Globus pallidus (tissue), 1 donor: ENCODE data around the gene PCDHB6.
"Not testable (repeated sequence)": the region's sequence is repeated elsewhere in the genome, so short reads cannot be mapped to it uniquely, and the experiment has no call there.

Source experiments
- DNase-seq: peaks from one replicate; pipeline ENCODE4 v3.0.0-alpha.2; 2015; ENCODE audit warnings: low spot score

Gene PCDHB6

DNA sequence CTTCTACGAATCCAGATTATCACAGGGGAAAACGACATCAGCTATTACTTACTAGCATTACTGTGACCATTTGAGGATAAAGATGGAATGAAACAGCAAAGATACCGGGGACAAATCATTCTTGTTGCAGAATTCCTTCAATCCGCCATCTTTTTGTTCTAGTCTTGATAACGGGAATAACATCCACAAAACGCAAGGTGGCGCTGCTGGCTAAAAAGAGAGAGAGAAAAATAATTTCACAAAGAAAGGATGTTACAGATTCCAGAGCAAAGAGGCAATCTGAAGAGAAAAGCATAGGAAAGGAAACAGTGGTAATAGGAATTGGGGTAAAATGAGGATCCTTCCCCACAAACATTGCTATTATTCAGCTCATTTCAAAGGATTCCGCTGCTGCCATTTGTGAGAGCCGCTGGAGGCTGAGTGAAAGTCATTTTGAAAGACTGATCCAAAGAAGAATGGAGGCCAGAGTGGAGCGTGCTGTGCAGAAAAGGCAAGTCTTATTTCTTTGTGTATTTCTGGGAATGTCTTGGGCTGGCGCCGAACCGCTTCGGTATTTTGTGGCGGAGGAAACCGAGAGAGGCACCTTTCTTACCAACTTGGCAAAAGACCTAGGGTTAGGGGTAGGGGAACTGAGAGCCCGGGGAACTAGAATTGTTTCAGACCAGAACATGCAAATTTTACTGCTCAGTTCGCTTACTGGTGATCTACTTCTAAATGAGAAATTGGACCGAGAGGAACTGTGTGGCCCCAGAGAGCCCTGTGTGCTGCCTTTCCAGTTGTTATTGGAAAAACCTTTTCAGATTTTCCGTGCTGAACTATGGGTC lies 22.7 kb downstream of the PCDHB6 start, which contains the start of gene PCDHB7:
Gene PCDHB7, plus strand, starts transcription at position 264 of the 824 bp plus-strand sequence. Its CDS starts 192 bp downstream, at position 456.
- peak; percentile 48 for DNase-seq

DNA sequence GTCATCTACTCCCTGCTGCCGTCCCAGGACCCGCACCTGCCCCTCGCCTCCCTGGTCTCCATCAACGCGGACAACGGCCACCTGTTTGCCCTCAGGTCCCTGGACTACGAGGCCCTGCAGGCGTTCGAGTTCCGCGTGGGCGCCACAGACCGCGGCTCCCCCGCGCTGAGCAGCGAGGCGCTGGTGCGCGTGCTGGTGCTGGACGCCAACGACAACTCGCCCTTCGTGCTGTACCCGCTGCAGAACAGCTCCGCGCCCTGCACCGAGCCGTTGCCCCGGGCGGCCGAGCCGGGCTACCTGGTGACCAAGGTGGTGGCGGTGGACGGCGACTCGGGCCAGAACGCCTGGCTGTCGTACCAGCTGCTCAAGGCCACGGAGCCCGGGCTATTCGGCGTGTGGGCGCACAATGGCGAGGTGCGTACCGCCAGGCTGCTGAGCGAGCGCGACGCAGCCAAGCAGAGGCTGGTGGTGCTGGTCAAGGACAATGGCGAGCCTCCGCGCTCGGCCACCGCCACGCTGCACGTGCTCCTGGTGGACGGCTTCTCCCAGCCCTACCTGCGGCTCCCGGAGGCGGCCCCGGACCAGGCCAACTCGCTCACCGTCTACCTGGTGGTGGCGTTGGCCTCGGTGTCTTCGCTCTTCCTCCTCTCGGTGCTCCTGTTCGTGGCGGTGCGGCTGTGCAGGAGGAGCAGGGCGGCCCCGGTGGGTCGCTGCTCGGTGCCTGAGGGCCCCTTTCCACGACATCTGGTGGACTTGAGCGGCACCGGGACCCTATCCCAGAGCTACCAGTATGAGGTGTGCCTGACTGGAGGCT lies 24.6 kb downstream of the PCDHB6 start:
- DNase-seq, result not testable (repeated sequence)

DNA sequence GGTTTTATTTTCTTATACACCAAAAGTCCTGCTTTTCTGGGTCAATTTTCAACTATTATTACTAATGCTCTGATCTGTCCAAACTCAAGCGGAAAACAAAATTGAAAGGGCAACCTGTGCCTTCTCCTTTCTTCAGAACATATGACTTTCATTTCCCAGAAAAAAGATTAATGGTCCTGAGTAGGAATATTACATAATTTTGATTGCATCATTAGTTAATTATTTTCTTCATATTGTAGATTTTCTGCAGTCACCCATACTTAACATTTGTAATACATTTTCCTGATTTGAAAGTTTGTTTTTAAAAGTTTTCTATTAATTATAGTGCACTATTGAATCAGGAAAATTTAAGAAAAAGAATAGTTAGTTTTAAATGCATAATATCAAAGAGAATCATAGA lies 26.1 kb downstream of the PCDHB6 start:
- no peak for DNase-seq

DNA sequence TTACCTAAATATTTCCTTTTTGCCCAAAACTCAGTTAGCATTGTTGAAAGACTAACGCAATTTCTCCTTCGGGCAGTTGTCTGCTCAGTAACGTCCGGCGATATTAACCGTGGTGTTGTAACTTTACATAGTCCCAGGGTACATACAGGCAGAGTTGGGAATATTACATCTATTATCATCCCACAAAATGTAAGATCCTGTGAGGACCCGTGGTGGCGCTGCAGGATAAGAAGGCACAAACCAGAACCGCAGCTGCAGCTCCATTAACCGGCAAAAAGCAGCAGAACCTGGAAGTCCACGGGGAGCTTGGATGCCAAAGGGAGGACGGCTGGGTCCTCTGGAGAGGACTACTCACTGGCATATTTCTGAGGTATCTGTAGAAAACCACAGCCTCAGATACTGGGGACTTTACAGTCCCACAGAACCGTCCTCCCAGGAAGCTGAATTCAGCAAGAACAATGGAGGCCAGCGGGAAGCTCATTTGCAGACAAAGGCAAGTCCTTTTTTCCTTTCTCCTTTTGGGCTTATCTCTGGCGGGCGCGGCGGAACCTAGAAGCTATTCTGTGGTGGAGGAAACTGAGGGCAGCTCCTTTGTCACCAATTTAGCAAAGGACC lies 27.8 kb downstream of the PCDHB6 start, which contains the start of gene PCDHB8:
Gene PCDHB8, plus strand, starts transcription at position 214 of the 615 bp plus-strand sequence. Its CDS starts 245 bp downstream, at position 459.
- not testable (repeated sequence) for DNase-seq

DNA sequence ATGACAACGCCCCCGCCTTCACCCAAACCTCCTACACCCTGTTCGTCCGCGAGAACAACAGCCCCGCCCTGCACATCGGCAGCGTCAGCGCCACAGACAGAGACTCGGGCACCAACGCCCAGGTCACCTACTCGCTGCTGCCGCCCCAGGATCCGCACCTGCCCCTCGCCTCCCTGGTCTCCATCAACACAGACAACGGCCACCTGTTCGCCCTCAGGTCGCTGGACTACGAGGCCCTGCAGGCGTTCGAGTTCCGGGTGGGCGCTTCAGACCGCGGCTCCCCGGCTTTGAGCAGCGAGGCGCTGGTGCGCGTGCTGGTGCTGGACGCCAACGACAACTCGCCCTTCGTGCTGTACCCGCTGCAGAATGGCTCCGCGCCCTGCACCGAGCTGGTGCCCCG lies 29.5 kb downstream of the PCDHB6 start:
- not testable (repeated sequence) for DNase-seq

DNA sequence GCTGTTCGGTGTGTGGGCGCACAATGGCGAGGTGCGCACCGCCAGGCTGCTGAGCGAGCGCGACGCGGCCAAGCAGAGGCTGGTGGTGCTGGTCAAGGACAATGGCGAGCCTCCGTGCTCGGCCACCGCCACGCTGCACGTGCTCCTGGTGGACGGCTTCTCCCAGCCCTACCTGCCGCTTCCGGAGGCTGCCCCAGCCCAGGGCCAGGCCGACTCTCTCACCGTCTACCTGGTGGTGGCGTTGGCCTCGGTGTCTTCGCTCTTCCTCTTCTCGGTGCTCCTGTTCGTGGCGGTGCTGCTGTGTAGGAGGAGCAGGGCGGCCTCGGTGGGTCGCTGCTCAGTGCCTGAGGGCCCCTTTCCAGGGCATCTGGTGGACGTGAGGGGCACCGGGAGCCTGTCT lies 30.0 kb downstream of the PCDHB6 start:
- DNase-seq, result not testable (repeated sequence)

DNA sequence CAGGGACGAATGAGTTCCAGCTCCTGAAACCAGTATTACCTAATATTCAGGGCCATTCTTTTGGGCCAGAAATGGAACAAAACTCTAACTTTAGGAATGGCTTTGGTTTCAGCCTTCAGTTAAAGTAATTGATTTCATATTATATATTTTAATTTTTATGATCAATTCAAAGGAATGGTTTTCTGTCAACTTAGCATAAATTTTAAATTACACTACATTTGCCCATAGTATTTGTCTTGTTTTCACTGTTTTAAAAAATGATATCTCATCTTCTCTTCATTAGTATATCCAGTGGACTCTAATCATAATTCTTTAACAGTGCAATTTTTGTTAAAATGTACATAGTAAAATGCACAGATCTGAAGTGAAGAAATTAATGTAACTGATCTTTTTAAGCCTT lies 30.5 kb downstream of the PCDHB6 start:
- no peak for DNase-seq

DNA sequence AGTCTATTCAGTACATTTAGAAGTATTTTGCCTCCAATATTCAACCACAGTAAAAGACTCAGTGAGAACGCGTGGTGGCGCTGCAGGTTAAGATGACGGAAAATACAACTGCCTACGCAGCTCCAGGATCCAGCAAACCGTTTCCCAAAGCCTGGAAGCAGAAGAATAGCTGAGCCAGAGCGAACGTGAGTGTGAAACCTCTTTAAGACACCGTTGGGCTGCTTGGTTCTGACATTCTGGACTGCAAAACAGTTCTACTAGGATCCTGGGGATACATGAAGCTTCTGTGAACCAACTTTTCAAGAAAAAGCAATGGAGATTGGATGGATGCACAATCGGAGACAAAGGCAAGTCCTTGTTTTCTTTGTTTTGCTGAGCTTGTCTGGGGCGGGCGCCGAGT lies 32.4 kb downstream of the PCDHB6 start, which contains the start of gene PCDHB16:
Gene PCDHB16, plus strand, starts transcription at position 140 of the 400 bp plus-strand sequence. Its CDS starts 173 bp downstream, at position 313.
- DNase-seq, result peak; percentile 61

DNA sequence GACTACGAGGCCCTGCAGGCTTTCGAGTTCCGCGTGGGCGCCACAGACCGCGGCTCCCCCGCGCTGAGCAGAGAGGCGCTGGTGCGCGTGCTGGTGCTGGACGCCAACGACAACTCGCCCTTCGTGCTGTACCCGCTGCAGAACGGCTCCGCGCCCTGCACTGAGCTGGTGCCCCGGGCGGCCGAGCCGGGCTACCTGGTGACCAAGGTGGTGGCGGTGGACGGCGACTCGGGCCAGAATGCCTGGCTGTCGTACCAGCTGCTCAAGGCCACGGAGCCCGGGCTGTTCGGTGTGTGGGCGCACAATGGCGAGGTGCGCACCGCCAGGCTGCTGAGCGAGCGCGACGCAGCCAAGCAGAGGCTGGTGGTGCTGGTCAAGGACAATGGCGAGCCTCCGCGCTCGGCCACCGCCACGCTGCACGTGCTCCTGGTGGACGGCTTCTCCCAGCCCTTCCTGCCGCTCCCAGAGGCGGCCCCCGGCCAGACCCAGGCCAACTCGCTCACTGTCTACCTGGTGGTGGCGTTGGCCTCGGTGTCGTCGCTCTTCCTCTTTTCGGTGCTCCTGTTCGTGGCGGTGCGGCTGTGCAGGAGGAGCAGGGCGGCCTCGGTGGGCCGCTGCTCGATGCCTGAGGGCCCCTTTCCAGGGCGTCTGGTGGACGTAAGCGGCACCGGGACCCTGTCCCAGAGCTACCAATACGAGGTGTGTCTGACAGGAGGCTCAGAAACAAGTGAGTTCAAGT lies 34.4 kb downstream of the PCDHB6 start:
- DNase-seq, result not testable (repeated sequence)

DNA sequence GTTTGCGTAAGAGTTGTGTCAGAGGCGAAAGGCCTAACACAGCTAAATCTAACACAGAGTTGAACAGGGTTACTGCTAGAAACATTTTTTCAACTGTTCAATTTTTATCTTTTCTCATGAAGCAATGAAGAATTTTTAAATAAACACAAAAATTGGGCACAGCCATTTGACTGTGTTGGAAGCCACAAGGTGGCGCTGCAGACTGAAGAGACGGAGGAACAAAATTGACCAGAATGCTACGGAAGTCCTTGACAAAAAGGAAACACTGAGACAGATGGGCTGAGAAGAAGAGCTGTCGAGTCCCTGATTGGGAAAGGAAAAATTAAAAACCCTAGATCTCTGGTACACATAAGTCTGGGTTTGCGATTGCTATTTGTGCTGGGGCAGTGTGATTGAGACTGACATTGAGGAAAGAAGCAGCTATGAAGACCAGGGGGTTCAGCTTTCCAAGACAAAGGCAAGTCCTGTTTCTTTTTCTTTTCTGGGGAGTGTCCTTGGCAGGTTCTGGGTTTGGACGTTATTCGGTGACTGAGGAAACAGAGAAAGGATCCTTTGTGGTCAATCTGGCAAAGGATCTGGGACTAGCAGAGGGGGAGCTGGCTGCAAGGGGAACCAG lies 37.1 kb downstream of the PCDHB6 start, which contains the start of gene PCDHB9:
Gene PCDHB9, plus strand, starts transcription at position 265 of the 616 bp plus-strand sequence. Its CDS starts 158 bp downstream, at position 423.
- DNase-seq, result no peak

DNA sequence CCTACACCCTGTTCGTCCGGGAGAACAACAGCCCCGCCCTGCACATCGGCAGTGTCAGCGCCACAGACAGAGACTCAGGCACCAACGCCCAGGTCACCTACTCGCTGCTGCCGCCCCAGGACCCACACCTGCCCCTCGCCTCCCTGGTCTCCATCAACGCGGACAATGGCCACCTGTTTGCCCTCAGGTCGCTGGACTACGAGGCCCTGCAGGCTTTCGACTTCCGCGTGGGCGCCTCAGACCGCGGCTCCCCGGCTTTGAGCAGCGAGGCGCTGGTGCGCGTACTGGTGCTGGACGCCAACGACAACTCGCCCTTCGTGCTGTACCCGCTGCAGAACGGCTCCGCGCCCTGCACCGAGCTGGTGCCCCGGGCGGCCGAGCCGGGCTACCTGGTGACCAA lies 38.8 kb downstream of the PCDHB6 start:
- not testable (repeated sequence) for DNase-seq

DNA sequence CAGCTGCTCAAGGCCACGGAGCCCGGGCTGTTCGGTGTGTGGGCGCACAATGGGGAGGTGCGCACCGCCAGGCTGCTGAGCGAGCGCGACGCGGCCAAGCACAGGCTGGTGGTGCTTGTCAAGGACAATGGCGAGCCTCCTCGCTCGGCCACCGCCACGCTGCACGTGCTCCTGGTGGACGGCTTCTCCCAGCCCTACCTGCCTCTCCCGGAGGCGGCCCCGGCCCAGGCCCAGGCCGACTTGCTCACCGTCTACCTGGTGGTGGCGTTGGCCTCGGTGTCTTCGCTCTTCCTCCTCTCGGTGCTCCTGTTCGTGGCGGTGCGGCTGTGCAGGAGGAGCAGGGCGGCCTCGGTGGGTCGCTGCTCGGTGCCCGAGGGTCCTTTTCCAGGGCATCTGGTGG lies 39.3 kb downstream of the PCDHB6 start:
- DNase-seq, result not testable (repeated sequence)

DNA sequence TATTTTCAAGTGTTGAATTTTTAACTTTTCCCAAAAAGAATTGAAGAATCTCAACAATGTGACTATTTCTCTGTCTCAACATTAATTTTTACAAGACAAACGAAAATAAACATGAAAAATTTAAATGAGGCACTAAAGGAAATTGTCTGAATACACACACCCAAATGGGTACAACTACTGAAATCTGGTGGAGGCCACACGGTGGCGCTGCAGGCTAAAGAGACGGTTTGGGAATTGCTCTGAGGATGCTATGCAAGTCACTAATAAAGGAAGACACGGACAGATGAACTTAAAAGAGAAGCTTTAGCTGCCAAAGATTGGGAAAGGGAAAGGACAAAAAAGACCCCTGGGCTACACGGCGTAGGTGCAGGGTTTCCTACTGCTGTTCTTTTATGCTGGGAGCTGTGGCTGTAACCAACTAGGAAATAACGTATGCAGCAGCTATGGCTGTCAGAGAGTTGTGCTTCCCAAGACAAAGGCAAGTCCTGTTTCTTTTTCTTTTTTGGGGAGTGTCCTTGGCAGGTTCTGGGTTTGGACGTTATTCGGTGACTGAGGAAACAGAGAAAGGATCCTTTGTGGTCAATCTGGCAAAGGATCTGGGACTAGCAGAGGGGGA lies 42.4 kb downstream of the PCDHB6 start, which contains the start of gene PCDHB10:
Gene PCDHB10, plus strand, starts transcription at position 244 of the 616 bp plus-strand sequence. Its CDS starts 200 bp downstream, at position 444.
- peak; percentile 27 for DNase-seq

DNA sequence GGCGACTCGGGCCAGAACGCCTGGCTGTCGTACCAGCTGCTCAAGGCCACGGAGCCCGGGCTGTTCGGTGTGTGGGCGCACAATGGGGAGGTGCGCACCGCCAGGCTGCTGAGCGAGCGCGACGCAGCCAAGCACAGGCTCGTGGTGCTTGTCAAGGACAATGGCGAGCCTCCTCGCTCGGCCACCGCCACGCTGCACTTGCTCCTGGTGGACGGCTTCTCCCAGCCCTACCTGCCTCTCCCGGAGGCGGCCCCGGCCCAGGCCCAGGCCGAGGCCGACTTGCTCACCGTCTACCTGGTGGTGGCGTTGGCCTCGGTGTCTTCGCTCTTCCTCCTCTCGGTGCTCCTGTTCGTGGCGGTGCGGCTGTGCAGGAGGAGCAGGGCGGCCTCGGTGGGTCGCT lies 44.5 kb downstream of the PCDHB6 start:
- not testable (repeated sequence) for DNase-seq

DNA sequence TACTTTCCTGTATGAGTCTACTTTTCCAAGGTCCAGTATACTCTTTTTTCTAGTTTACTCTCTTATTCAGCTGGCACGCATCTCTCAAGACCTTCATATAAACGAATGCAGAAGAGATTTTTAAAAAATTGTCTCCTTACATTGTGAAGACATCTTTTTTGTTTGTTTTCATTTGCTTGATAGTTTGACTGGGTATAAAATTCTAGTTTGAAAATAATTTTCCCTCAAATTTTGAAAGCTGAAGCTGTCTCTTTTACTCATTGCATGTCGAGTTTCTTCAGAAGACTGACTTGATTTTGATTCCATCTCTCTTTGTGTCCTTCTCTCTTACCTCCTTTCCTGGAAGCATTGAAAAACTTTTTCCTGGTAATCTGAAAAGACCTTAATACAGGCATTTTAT lies 46.5 kb downstream of the PCDHB6 start:
- no peak for DNase-seq

DNA sequence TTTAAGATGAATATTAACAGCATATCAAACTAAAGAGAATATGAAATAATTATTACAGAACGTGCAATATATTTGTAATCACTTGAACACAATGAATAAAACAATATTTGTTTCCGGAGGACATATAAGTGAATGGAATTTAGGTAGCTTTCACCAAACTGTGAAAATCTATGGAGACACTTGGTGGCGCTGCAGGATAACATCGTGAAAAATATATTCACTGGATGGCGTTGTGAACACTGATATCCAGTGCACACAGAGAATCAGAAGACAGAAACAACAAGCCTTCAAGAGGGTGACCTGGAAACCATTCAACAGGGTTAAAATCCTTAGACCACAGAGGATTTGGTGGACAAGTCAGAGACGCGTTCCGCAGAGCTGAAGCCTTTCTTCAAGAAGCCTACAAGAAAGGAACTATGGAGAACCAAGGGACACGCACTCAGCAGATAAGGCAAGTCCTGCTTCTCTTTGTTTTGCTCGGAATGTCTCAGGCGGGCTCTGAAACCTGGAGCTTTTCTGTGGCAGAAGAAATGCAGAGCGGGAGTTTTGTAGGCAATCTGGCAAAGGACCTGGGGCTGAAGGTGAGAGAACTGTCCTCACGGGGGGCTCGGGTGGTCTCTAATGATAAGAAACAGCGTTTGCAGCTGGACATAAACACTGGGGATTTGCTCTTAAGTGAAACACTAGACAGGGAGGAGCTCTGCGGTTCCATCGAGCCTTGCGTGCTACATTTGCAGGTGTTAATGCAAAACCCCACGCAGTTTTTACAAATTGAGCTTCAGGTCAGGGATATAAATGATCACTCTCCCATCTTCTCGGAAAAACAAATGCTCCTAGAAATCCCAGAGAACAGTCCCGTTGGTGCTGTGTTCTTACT lies 49.7 kb downstream of the PCDHB6 start, which contains the start of gene PCDHB11:
Gene PCDHB11, plus strand, starts transcription at position 269 of the 877 bp plus-strand sequence. Its CDS starts 148 bp downstream, at position 417.
- DNase-seq, result no peak

DNA sequence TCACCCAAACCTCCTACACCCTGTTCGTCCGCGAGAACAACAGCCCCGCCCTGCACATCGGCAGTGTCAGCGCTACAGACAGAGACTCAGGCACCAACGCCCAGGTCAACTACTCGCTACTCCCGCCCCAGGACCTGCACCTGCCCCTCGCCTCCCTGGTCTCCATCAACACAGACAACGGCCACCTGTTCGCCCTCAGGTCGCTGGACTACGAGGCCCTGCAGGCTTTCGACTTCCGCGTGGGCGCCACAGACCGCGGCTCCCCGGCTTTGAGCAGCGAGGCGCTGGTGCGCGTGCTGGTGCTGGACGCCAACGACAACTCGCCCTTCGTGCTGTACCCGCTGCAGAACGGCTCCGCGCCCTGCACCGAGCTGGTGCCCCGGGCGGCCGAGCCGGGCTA lies 51.3 kb downstream of the PCDHB6 start:
- not testable (repeated sequence) for DNase-seq

DNA sequence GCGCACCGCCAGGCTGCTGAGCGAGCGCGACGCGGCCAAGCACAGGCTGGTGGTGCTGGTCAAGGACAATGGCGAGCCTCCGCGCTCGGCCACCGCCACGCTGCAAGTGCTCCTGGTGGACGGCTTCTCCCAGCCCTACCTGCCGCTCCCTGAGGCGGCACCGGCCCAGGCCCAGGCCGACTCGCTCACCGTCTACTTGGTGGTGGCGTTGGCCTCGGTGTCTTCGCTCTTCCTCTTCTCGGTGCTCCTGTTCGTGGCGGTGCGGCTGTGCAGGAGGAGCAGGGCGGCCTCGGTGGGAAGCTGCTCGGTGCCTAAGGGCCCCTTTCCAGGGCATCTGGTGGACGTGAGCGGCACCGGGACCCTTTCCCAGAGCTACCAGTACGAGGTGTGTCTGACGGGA lies 51.8 kb downstream of the PCDHB6 start:
- DNase-seq, result not testable (repeated sequence)
